Measurements from ENCODE around the gene CDH24. TPM values are rescaled to one million over a fixed set of nuclear protein-coding genes. Genes with fewer than 3 reads are reported as not detected.

The CDH24 gene
- total and polyA plus RNA-seq, 2 of the 4 experiments (the other 2 are of a cell fraction): 3.9 to 24.4 TPM

- Histone ChIP-seq H4K8ac (ENCODE audit: low read depth in 2 of 2, low read length in 2 of 2) (no peak overlapping the region), H4K20me1 (ENCODE audit: insufficient read depth, low read length) (peaks cover 53% of the 10 kb centered on the region), H3K36me3 (ENCODE audit: control insufficient read depth, insufficient read depth, low read length) (peaks cover 57% of the 10 kb centered on the region), H3K4me1 (ENCODE audit: control insufficient read depth, insufficient read depth, low read length) (peaks cover 18% of the 10 kb centered on the region), H3K9me3 (ENCODE audit: control insufficient read depth, insufficient read depth, low read length) (no peaks in the 10 kb centered on the region), H2AK5ac (ENCODE audit: low read depth, low read length) (no peak overlapping the region), H4K5ac (ENCODE audit: low read depth, low read length) (no peak overlapping the region), H2BK20ac (ENCODE audit: low read depth, low read length) (no peak overlapping the region), H3K27me3 (ENCODE audit: control insufficient read depth, insufficient read depth, low read length) (no peaks in the 10 kb centered on the region), H3K4me3 (ENCODE audit: insufficient read depth, low read depth, low read length) (no peak overlapping the region), H3K23ac (ENCODE audit: low read depth, low read length) (0 out of 2 replicates have a peak overlapping the region, but pooled peaks have one; percentile 8), H2AK9ac (replicated peaks; ENCODE audit: low read depth, low read length, poor library complexity) (no peak overlapping the region), H3K27ac (ENCODE audit: insufficient read depth, low read length) (no peak overlapping the region), H3K79me1 (ENCODE audit: low read depth in 1 of 2, low read length in 2 of 2) (peaks cover 25 to 82% of the 10 kb centered on the region in 2 experiments), H3K18ac (ENCODE audit: low read depth, low read length) (no peak overlapping the region), H2BK5ac (ENCODE audit: low read depth, low read length, poor library complexity, severe bottlenecking) (no peak overlapping the region), H3K9me1 (ENCODE audit: insufficient read depth, low read length) (peaks cover 10% of the 10 kb centered on the region; the same call in 1 of the 2 replicates), H3K4ac (ENCODE audit: low read depth, low read length) (no peak overlapping the region), H4K91ac (ENCODE audit: insufficient read depth, low read depth, low read length) (no peak overlapping the region), H3K56ac (ENCODE audit: extremely low read depth, insufficient read depth, low read length) (no peak overlapping the region), H3K4me2 (ENCODE audit: low read depth, low read length) (no peak overlapping the region), H2AFZ (replicated peaks; ENCODE audit: low read length, poor library complexity) (no peak overlapping the region), H2BK120ac (ENCODE audit: low read depth, low read length) (no peak overlapping the region), H3K9ac (ENCODE audit: low read depth, low read length) (no peak overlapping the region), H2BK15ac (ENCODE audit: low read depth, low read length) (no peak overlapping the region), H3K14ac (replicated peaks; ENCODE audit: low read depth, low read length) (no peak overlapping the region)
- no peak for ATAC-seq (ENCODE audit: low read depth)
- in situ Hi-C loops (cut with MboI; ENCODE audit: low sequenced_read_pairs): loop anchor here (5.0 to 10.0 kb wide), 2 partner anchors 35 to 512 kb away; partner anchors contain the start of gene CIROP
- ChIA-PET CTCF (no interaction called here), POLR2A (ENCODE audit: unreplicated experiment) (no interaction called here)
- intact Hi-C loops (cut with micrococcal nuclease): no loop called here
- dilution Hi-C loops (cut with HindIII; ENCODE audit: low sequenced_read_pairs, unreplicated experiment): no loop called here
- BruUV-seq (replicated peaks): no TSS peak
- WGBS, 2 experiments (ENCODE audit: extremely low coverage in 2 of 2, insufficient read length in 1 of 2): 100% methylated on average over 1 of the region's 23 CpGs; no CpG with 5 or more reads in 1 of the 2 experiments
- TF ChIP-seq BHLHE40 (IDR thresholded peaks at IDR 0.05; ENCODE audit: low read depth, low read length) (no peak), CTCF (conservative IDR thresholded peaks at IDR 0.05; ENCODE audit: low read depth, low read length) (no peak), MAZ (IDR thresholded peaks at IDR 0.05; ENCODE audit: borderline replicate concordance, low read depth, low read length) (no peak), ELK1 (IDR thresholded peaks at IDR 0.05; ENCODE audit: borderline replicate concordance, low read depth, low read length) (no peak), RAD21 (IDR thresholded peaks at IDR 0.05; ENCODE audit: low read length) (no peak), FOS (IDR thresholded peaks at IDR 0.05; ENCODE audit: low read depth, low read length) (no peak), CHD1 (IDR thresholded peaks at IDR 0.05; ENCODE audit: low read depth, low read length) (no peak), MXI1 (IDR thresholded peaks at IDR 0.05; ENCODE audit: borderline replicate concordance, low read depth, low read length) (no peak), CEBPB (IDR thresholded peaks at IDR 0.05; ENCODE audit: low read depth, low read length) (no peak), NFE2L2 (IDR thresholded peaks at IDR 0.05; ENCODE audit: low read depth, low read length) (no peak), RCOR1 (IDR thresholded peaks at IDR 0.05; ENCODE audit: insufficient replicate concordance, low read length) (no peak), MAFK (IDR thresholded peaks at IDR 0.05; ENCODE audit: low read depth, low read length) (no peak), RFX5 (IDR thresholded peaks at IDR 0.05; ENCODE audit: low read depth, low read length) (no peak), POLR2A (IDR thresholded peaks at IDR 0.05; ENCODE audit: low read depth, low read length) (no peak)
- DNase-seq: no peak
Measured at GRCh38 chr14:23066855-23067744, 9.8 kb upstream of the CDH24 start.

All from IMR-90 (cell line).